B cell (primary cell): ENCODE measurements around the gene APOC3. TPM values are rescaled to one million over a fixed set of nuclear protein-coding genes. Genes with fewer than 3 reads are reported as not detected.

ENCODE experiments used
- ATAC-seq: fragments of 200-7000 bp; cut with Tn5 transposase; one replicate; pipeline ENCODE4 v1.10.0; 2021; ENCODE audit warnings: low read depth, mild to moderate bottlenecking, moderate number of reproducible peaks, moderate library complexity
- CTCF ChIA-PET: fragments of 350-600 bp; sonication (Branson Sonifier 250); formaldehyde crosslinking; loops from one replicate; lab custom pipeline; 2021; ENCODE audit warnings: antibody characterized with exemption, inconsistent platforms; lab: Charles Lee
- POLR2A ChIA-PET: fragments of 350-600 bp; sonication (Branson Sonifier 250); formaldehyde crosslinking; loops from one replicate; lab custom pipeline; 2021; ENCODE audit warnings: antibody characterized with exemption; lab: Charles Lee
- DNase-seq: peaks from one replicate; pipeline ENCODE4 v3.0.0; 2013
- H2AFZ ChIP-seq: 2 replicates; pipeline ENCODE4 v1.6.1; 2012; ENCODE audit warnings: mild to moderate bottlenecking, low read depth, low read length; ENCODE audit not compliant: insufficient read depth, poor library complexity, severe bottlenecking
- H3K27ac ChIP-seq, 2 donors: 1 replicate in 1 of 2; 2 replicates in 1 of 2; pipeline ENCODE4 v1.5.1; 2012 to 2013; ENCODE audit warnings: low read length in 2 of 2, mild to moderate bottlenecking in 2 of 2, moderate library complexity in 1 of 2
- H3K27me3 ChIP-seq, 4 experiments: fragments of 200-600 bp in 1 of 4; sonication (generic) in 1 of 4; replicated peaks in 1 of 4; 1 replicate in 2 of 4; 2 replicates in 2 of 4; pipeline versions ENCODE4 v1.6.1 to v1.7.0; 2013 to 2016; ENCODE audit warnings: low read length in 3 of 4, mild to moderate bottlenecking in 2 of 4, mixed read lengths in 1 of 4, moderate library complexity in 1 of 4; ENCODE audit not compliant: insufficient read depth in 4 of 4, control insufficient read depth in 3 of 4; ENCODE audit errors: control extremely low read depth in 1 of 4
- H3K36me3 ChIP-seq, 2 experiments: replicated peaks in 1 of 2; 1 replicate in 1 of 2; 2 replicates in 1 of 2; pipeline versions ENCODE4 v1.6.1 to v1.7.1; 2013; ENCODE audit warnings: low read length in 1 of 2; ENCODE audit not compliant: insufficient read depth in 2 of 2, control insufficient read depth in 1 of 2; ENCODE audit errors: control extremely low read depth in 1 of 2, extremely low read depth in 1 of 2
- H3K4me1 ChIP-seq, 2 donors: fragments of 200-600 bp in 1 of 2; sonication (generic) in 1 of 2; 1 replicate in 1 of 2; 2 replicates in 1 of 2; pipeline versions ENCODE4 v1.5.1 to v1.6.1; 2013 to 2017; ENCODE audit warnings: low read length in 2 of 2; ENCODE audit not compliant: control insufficient read depth in 2 of 2, insufficient read depth in 2 of 2
- H3K4me2 ChIP-seq: replicated peaks from 2 replicates; pipeline ENCODE3; 2012; ENCODE audit warnings: mild to moderate bottlenecking, low read depth, low read length; ENCODE audit not compliant: poor library complexity, severe bottlenecking
- H3K4me3 ChIP-seq, 5 experiments: fragments of 200-600 bp in 1 of 5; sonication (generic) in 1 of 5; 1 replicate in 3 of 5; 2 replicates in 2 of 5; pipeline versions ENCODE4 v1.5.1 to v1.7.0; 2011 to 2016; ENCODE audit warnings: low read length in 4 of 5, mild to moderate bottlenecking in 4 of 5, low read depth in 2 of 5, control low read depth in 1 of 5, moderate library complexity in 1 of 5; ENCODE audit not compliant: insufficient read depth in 1 of 5; ENCODE audit errors: control extremely low read depth in 1 of 5, extremely low read depth in 1 of 5
- H3K79me2 ChIP-seq: fragments of 200-600 bp; sonication (generic); one replicate; pipeline ENCODE4 v1.6.0; 2016; ENCODE audit warnings: low read length; ENCODE audit not compliant: control insufficient read depth, insufficient read depth
- H3K9ac ChIP-seq: fragments of 200-600 bp; sonication (generic); 2 replicates; pipeline ENCODE4 v1.6.1; 2017; ENCODE audit warnings: mild to moderate bottlenecking, low read length, moderate library complexity
- H3K9me3 ChIP-seq, 3 donors: one replicate each; pipeline versions ENCODE4 v1.6.1 to v1.7.1; 2013; ENCODE audit warnings: low read length in 2 of 3; ENCODE audit not compliant: control insufficient read depth in 2 of 3, insufficient read depth in 1 of 3; ENCODE audit errors: control extremely low read depth in 1 of 3
- H4K20me1 ChIP-seq: 2 replicates; pipeline ENCODE4 v1.6.0; 2012; ENCODE audit warnings: mild to moderate bottlenecking, low read length; ENCODE audit not compliant: insufficient read depth, control insufficient read depth, poor library complexity, severe bottlenecking
- H3K27ac Mint-ChIP-seq: one replicate; pipeline ENCODE4 v1.8.0; 2021; ENCODE audit warnings: mixed read lengths
- H3K27me3 Mint-ChIP-seq: one replicate; pipeline ENCODE4 v1.8.0; 2021; ENCODE audit warnings: mixed read lengths
- H3K4me1 Mint-ChIP-seq: one replicate; pipeline ENCODE4 v1.8.0; 2021; ENCODE audit warnings: mixed read lengths
- H3K4me3 Mint-ChIP-seq: one replicate; pipeline ENCODE4 v1.8.0; 2021; ENCODE audit warnings: mixed read lengths
- H3K9me3 Mint-ChIP-seq: one replicate; pipeline ENCODE4 v1.8.0; 2022; ENCODE audit warnings: mixed read lengths; ENCODE audit not compliant: insufficient read depth
- CTCF ChIP-seq: fragments of 200-600 bp; IDR thresholded peaks from one replicate; pipeline ENCODE4 v1.8.0; 2022; ENCODE audit warnings: antibody characterized with exemption, mild to moderate bottlenecking
- EZH2 ChIP-seq: IDR thresholded peaks from 2 replicates; pipeline ENCODE4 v1.6.1; 2012; ENCODE audit warnings: borderline replicate concordance, low read depth, mild to moderate bottlenecking, moderate library complexity, low read length; ENCODE audit not compliant: insufficient read depth, poor library complexity, severe bottlenecking
- WGBS: methylation state at CpG from one replicate; pipeline ENCODE4 v1.1.5; 2013; ENCODE audit warnings: missing lambda C conversion rate; ENCODE audit not compliant: insufficient coverage; 5-methylcytosine and 5-hydroxymethylcytosine counted together
- intact Hi-C: fragments of 100-400 bp; cut with micrococcal nuclease; formaldehyde crosslinking; loops from one replicate; pipeline ENCODE4 v1.10.0; 2022
- polyA plus RNA-seq: library from polyadenylated mRNA; depleted of rRNA; stranded (reverse); fragments of >200 nt; gene quantifications from 2 replicates; pipeline ENCODE4 v1.2.3, GENCODE V29; 2012
- total RNA-seq, 2 donors: library from RNA; stranded (reverse); fragments of 120-200 nt in 1 of 2; gene quantifications; 1 replicate in 1 of 2; 2 replicates in 1 of 2; pipeline versions ENCODE4 v1.2.3 to v1.2.4, GENCODE V29; 2013 to 2022

APOC3 gene
- total and polyA plus RNA-seq, 2 donors (not counting 1 experiment from before 2014, with no cell fraction given), result not detected

- H3K27ac Mint-ChIP-seq, result no peak overlapping the region
- no peak for TF ChIP-seq EZH2
- TF ChIP-seq CTCF, result peak; percentile 75
- H3K79me2 ChIP-seq, result peaks cover 8% of the 10 kb centered on the region
- no peaks in the 10 kb centered on the region for H3K9me3 ChIP-seq
- H3K27me3 Mint-ChIP-seq, result no peaks in the 10 kb centered on the region
- DNase-seq, result peak; percentile 71
- ATAC-seq, result peak; percentile 49
- H4K20me1 ChIP-seq, result no peaks in the 10 kb centered on the region
- no peak overlapping the region for H3K4me3 Mint-ChIP-seq
- no peaks in the 10 kb centered on the region for H3K9me3 Mint-ChIP-seq
- no peaks in the 10 kb centered on the region for H3K27me3 ChIP-seq
- H3K4me2 ChIP-seq, result no peak overlapping the region
- H3K36me3 ChIP-seq, result peaks cover 0 to 15% of the 10 kb centered on the region in 2 experiments
- POLR2A ChIA-PET, result interaction anchor here (1.2 kb wide), 1 partner anchor 218 kb away, joined by 3 read pairs; the partner anchor contains the start of gene SIK3
- H3K9ac ChIP-seq, result no peak overlapping the region
- H3K27ac ChIP-seq, result no peak overlapping the region
- intact Hi-C loops, result loop anchor here (1.0 to 10.0 kb wide), 4 partner anchors 85 to 346 kb away; partner anchors contain the start of genes APOA5 and SIK3
- WGBS, result 67% methylated on average over 1 of the region's 5 CpGs
- CTCF ChIA-PET, result interaction anchor here (0.6 to 6.9 kb wide), 41 partner anchors 9 to 352 kb away, joined by 3 to 123 read pairs (median 4); partner anchors contain the start of genes APOA5, PAFAH1B2, PCSK7 and RNF214
- H2AFZ ChIP-seq, result no peak overlapping the region
- H3K4me3 ChIP-seq, result no peak overlapping the region
- H3K4me1 ChIP-seq, result no peaks in the 10 kb centered on the region
- H3K4me1 Mint-ChIP-seq, result peaks cover 10% of the 10 kb centered on the region
Measured at GRCh38 chr11:116879800-116880625, 50.3 kb downstream of the APOC3 start.

GRCh38 chr11:116881143-116881542, 51.4 kb downstream of the APOC3 start:
- no peak overlapping the region for H3K9ac ChIP-seq
- no peak overlapping the region for H2AFZ ChIP-seq
- H3K4me2 ChIP-seq, result no peak overlapping the region
- ChIA-PET CTCF (interaction anchor here (1.1 to 6.9 kb wide), 11 partner anchors 7 to 344 kb away, joined by 3 to 123 read pairs (median 8); partner anchors contain the start of genes PAFAH1B2 and SIK3), POLR2A (no interaction called here)
- TF ChIP-seq EZH2 (no peak), CTCF (no peak)
- no peaks in the 10 kb centered on the region for H3K4me1 ChIP-seq
- H4K20me1 ChIP-seq, result no peaks in the 10 kb centered on the region
- no peaks in the 10 kb centered on the region for H3K9me3 Mint-ChIP-seq
- intact Hi-C loops, result loop anchor here (2.0 kb wide), 1 partner anchor 218 kb away; the partner anchor contains the start of gene SIK3
- H3K27ac Mint-ChIP-seq, result no peak overlapping the region
- no peaks in the 10 kb centered on the region for H3K9me3 ChIP-seq
- peaks cover 0 to 5% of the 10 kb centered on the region in 2 experiments for H3K36me3 ChIP-seq
- H3K4me1 Mint-ChIP-seq, result peaks cover 10% of the 10 kb centered on the region
- 95% methylated on average over 5 of the region's 6 CpGs for WGBS
- H3K79me2 ChIP-seq, result peaks cover 8% of the 10 kb centered on the region
- no peaks in the 10 kb centered on the region for H3K27me3 Mint-ChIP-seq
- H3K4me3 Mint-ChIP-seq, result no peak overlapping the region
- DNase-seq (no peak), ATAC-seq (no peak)
- H3K27ac ChIP-seq, result no peak overlapping the region
- H3K27me3 ChIP-seq, result no peaks in the 10 kb centered on the region
- H3K4me3 ChIP-seq, result no peak overlapping the region
